Limb (tissue), 2 donors: Measurements from ENCODE around the gene DBNDD1.
"Not testable (repeated sequence)": the region's sequence is repeated elsewhere in the genome, so short reads cannot be mapped to it uniquely, and the experiment has no call there.

Source experiments
- DNase-seq, 2 donors: peaks; one replicate each; pipeline ENCODE4 v3.0.0-alpha.2; 2016; ENCODE audit errors: extremely low spot score in 2 of 2

DBNDD1 gene, protein sequence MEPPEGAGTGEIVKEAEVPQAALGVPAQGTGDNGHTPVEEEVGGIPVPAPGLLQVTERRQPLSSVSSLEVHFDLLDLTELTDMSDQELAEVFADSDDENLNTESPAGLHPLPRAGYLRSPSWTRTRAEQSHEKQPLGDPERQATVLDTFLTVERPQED

DNA sequence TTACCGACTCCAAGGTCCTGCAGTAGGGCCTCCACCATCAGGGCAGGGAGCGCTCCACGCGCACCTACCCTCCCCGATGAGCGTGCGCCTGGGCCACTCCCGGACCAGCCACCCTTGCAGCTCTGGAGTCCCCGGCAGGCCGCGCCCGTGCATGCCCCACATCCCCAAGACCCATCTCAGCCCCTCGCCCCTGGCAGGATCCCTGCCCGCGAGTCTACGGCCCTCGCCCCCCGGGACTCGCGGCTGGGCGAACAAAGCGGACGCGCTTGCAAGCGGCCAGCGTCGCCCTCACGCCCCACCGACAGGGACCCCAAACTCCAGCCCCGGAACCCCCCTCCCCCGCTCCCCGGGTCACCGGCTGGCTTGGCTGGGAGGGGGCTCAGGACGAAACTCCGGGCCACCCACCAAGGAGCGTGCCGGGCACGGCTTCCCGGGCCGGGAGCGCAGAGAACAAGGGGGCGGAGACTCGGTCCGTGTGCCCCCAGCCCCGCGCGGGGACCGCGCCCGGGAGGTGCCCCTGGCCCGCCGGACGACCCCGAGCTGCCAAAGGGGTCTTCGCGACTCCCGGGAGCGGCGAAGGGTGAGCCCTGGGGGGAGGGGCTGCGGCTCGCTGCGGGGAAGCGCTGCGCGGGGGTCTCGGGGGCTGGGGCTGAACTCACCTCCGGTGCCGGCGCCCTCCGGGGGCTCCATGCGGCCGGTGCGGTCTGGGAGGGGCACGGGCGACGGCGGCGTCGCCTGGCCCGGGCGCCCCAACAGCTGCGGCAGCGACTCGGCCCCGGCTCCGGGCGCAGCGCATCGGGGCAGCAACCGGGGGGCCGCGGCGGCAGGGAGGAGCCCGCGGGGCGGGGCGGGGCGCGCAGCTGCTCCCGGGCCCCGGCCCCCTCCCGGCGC, at the start of gene DBNDD1:
Gene DBNDD1, minus strand, starts transcription at position 805 of the 891 bp plus-strand sequence. Its CDS starts 115 bp downstream, at position 690.
- peak in 1 of 2 donors; percentile 64 for DNase-seq

DNA sequence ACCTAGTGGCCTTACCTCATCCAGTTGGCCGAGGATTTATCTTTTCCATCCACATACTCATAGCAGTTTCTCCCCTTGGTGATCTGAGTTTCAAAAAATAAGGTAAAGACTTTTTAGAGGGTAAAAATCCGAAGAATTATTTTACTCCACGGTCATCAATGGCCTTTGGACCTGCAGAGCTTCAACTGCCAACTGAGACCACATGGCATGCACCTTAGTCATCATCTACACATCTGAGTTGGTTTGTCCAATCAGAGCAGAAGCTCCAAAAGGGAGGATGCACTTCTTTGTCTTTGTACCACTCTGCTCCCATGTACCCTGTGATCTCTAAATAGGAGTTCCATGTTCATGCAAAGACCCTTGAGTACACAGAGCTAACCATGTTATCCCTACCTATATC, 42.2 kb upstream of the DBNDD1 start:
- no peak for DNase-seq

DNA sequence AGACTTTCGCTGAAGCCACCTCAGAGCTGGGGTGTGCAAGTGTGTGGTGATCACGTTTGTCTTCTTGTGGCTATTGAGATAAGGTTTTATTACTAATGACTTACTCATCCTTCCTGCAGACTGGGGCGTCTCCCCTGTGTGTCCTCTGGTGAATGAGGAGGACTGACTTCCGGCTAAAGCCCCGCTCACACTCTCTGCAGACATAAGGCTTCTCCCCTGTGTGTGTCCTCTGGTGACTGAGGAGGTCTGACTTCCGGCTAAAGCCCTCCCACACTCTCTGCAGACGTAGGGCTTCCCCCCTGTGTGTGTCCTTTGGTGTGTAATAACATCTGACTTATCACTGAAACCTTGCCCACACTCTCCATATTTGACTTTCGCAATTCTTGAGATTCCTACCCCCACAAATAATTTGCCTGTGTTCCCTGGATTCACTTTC, 38.5 kb upstream of the DBNDD1 start:
- DNase-seq = no peak

- not testable (repeated sequence) for DNase-seq
Measured at GRCh38 chr16:90056521-90056920, 37.3 kb upstream of the DBNDD1 start.

DNA sequence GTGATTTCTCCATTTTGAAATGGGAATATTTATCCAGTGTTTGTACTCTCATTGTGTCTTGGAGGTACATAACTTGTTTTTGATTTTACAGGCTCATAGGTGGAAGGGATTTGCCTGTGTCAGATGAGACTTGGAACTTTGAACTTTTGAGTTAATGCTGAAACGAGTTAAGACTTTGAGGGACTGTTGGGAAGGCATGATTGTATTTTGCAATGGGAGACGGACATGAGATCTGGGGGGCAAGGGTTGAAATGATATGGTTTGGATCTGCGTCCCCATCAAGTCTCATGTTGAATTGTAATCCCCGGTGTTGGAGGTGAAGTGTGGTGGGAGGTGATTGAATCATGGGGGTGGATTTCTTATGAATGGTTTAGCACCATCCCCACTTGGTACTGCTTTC, 36.1 kb upstream of the DBNDD1 start:
- DNase-seq = no peak

- no peak for DNase-seq
Measured at GRCh38 chr16:90054554-90054953, 35.3 kb upstream of the DBNDD1 start.

- no peak for DNase-seq
Measured at GRCh38 chr16:90053902-90054500, 34.7 kb upstream of the DBNDD1 start.

- DNase-seq = no peak
Measured at GRCh38 chr16:90050969-90051368, 31.7 kb upstream of the DBNDD1 start.

GRCh38 chr16:90048737-90049330, 29.6 kb upstream of the DBNDD1 start:
- DNase-seq = no peak

GRCh38 chr16:90048347-90048722, 29.1 kb upstream of the DBNDD1 start:
- DNase-seq = no peak

DNA sequence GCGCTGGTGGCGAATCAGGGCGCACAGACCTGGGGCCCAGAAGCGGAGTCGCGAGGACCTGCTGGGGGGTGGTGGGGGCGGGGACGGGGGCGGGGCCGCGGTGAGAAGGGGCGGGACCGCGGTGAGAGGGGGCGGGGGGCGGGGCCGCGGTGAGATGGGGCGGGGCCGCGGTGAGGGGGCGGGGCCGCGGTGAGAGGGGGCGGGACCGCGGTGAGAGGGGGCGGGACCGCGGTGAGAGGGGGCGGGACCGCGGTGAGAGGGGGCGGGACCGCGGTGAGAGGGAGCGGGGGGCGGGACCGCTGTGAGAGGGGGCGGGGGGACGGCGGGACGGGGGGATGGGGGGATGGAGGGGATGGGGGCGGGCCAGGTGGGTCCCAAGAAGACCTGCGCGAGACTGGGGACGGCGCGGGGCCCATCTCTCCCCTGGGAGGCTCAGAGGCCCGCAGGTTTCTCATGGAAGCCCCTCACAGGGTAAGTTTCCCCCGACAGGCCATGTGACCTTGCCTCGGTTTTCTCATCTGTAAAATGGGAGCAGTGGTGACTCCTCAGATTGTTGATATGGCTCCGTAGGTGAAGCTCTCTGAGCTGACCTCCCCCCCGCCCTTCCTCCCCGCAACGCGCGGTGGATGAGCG, 28.6 kb upstream of the DBNDD1 start:
- DNase-seq = peak in 1 of 2 donors; percentile 51

GRCh38 chr16:90046971-90047713, 27.9 kb upstream of the DBNDD1 start:
- peak in 1 of 2 donors; percentile 78 for DNase-seq

GRCh38 chr16:90046122-90046970, 27.1 kb upstream of the DBNDD1 start:
- peak in 1 of 2 donors; percentile 45 for DNase-seq

- DNase-seq = no peak
Measured at GRCh38 chr16:90044111-90044551, 24.9 kb upstream of the DBNDD1 start.

GRCh38 chr16:90043526-90043925, 24.3 kb upstream of the DBNDD1 start:
- DNase-seq = no peak

- no peak for DNase-seq
Measured at GRCh38 chr16:90042946-90043514, 23.8 kb upstream of the DBNDD1 start.

DNA sequence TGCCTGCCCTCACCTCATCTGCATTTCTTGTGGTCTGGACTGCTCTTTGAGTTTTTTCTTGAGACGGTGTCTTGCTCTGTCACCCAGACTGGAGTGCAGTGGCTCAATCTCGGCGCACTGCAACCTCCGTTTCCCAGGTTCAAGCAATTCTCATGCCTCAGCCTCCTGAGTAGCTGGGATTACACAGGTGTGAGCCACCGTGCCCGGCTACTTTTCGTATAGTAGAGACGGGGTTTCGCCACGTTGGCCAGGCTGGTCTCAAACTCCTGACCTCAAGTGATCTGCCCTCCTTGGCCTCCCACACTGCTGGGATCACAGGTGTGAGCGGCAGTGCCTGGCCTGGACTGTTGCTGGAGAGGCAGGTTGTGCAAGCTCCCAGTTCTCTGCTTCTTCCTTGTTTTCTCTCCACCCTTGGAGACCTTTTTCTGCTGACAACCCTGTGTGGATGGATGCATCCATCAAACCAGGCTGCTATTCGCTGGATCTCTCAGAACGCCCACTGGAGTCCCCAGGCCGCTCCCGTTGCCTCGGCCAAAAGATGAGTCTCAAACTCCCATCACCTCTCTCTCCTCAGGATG, 22.7 kb upstream of the DBNDD1 start:
- DNase-seq = no peak

GRCh38 chr16:90040152-90041023, 21.1 kb upstream of the DBNDD1 start:
- DNase-seq = no peak
